ENCODE measurements around the gene CHSY3.

Gene CHSY3

DNA sequence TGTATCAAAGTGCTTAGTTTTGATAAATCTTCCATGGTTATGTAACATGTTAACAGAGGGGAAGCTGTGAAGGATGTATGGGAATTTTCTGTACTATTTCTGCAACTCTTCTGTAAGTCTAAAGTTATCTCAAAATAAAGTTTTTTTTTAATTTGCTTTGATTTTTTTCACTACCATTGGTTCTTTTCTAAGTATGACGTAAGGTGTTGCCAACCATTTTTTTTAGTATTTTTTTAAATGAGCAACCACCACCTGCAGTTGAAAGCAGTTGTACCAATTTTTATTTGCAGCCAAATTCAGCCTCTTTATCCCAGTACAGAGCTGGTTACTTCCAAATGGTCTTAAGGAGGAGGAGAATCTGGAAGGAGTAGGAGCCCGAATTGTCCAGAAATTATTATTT lies 192.2 kb downstream of the CHSY3 start:
- DNase-seq (ENCODE audit: low read depth in 2 of 2), result no peak

- no peak for DNase-seq (ENCODE audit: low read depth in 2 of 2)
Measured at GRCh38 chr5:130099008-130099407, 194.7 kb downstream of the CHSY3 start.

GRCh38 chr5:130102375-130102774 lies 198.1 kb downstream of the CHSY3 start:
- DNase-seq (ENCODE audit: low read depth in 2 of 2), result no peak

DNA sequence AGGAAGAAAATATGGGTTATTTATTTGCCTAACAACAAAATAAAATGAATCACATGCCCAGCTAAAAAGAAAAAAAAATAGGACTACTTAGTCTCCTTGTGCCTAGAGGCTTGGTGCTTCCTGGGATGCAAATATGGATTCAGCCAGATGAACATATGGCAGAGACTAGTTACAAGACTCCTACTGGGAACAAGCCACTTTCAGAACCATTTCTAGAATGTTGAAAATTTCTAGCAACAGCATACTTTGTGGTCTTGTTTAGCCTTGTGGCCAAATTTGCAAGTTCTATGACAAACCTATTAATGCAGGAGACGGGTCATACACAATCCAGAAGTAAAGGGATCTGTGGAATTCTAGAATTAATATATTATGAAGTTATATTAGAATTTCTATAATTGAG lies 198.7 kb downstream of the CHSY3 start:
- DNase-seq (ENCODE audit: low read depth in 2 of 2), result no peak

DNA sequence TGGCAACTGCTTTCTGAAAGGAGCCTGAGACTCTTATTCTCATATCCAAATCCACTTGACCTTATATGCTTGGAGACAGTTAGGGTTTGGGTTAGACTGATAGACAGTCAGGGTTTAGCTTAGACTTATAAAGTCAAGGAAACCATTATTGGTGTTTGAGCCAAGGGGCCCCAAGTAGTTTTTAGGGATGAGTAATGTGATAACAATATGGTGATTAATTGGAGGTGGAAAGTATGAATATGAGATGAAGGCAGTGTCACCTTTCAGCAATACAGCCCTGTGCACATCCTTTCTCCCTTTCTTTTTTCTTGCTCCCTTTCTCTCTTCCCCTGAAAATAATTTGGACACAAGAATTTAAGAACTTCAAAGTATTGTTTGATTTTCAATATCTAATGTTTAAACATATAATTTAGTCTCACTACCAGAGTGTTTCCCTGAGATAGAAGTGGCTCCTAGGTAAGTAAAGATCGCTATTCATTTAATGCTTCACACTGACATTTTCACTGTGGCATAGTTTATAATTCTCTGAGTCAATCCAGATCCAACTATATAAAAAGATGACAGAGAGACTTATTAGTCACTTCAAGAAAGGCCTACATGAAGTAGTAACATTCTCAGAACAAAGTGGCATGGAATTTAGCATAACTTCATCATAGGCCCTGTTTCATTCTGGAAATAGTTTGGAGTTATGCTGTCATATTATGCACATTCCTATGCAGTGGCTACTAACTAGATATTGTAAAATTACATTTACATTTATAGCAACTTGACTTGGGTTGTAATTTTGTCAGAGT lies 200.8 kb downstream of the CHSY3 start:
- DNase-seq (ENCODE audit: low read depth in 2 of 2), result no peak

DNA sequence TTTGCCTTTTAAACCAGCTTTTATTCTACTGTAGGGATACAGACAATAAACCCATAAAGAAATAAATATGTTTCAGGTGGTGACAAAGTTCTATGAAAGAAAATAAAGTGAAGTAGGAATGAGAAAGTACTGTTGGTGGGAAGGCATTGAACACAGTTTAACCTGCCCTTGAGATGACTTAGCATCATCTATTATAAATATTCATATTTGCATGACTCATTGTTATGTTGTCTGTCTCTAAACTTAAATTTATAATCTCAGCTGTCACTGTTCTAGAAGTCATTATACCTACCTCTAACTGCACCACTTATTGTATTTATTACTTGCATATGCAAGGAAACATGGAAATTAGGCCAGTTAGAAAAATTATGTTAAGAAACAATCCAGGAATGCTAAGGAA lies 202.2 kb downstream of the CHSY3 start:
- no peak for DNase-seq (ENCODE audit: low read depth in 2 of 2)

- DNase-seq (ENCODE audit: low read depth in 2 of 2), result no peak
Measured at GRCh38 chr5:130109152-130109551, 204.9 kb downstream of the CHSY3 start.

- no peak for DNase-seq (ENCODE audit: low read depth in 2 of 2)
Measured at GRCh38 chr5:130110328-130110727, 206.1 kb downstream of the CHSY3 start.

GRCh38 chr5:130111746-130112145 lies 207.5 kb downstream of the CHSY3 start:
- DNase-seq (ENCODE audit: low read depth in 2 of 2), result no peak

DNA sequence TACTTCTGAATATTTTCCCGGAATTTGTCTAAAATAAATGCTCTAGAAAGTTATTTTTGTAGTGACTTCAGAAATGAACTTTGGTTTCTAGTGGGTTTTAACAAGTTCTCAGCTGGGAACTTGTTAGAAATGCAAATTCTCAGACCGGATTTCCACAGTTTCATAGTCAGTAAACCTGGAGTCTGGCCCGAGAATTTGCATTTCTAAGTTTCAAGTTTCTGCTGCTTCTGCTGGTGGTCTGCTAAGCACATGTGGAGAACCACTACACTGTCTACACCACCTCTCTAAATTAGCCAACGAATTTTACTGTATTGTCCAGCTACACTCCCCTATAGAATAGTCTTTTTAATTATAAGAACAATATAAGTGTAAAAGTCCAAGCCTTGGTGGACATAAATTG lies 208.0 kb downstream of the CHSY3 start:
- DNase-seq (ENCODE audit: low read depth in 2 of 2), result no peak

DNA sequence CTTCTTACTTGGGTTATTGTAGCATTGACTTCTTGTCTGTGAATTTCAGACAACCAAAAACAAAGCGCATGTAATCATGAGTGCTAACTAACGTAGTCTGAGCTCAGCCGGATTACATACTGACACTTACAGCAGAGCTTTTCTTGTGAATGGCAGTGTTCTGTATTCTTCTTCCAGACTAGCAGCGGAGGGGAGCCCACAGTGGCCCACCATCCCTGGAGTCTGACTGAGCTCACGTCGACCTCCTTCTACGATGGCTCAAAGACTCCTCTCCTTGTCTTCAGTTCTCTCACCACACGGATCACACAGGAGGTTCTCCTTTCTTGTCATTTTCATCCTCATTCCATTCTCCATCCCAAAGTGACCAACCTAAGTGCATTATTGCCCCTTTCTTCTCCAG lies 211.4 kb downstream of the CHSY3 start:
- no peak for DNase-seq (ENCODE audit: low read depth in 2 of 2)

GRCh38 chr5:130116462-130116861 lies 212.2 kb downstream of the CHSY3 start:
- no peak for DNase-seq (ENCODE audit: low read depth in 2 of 2)

DNA sequence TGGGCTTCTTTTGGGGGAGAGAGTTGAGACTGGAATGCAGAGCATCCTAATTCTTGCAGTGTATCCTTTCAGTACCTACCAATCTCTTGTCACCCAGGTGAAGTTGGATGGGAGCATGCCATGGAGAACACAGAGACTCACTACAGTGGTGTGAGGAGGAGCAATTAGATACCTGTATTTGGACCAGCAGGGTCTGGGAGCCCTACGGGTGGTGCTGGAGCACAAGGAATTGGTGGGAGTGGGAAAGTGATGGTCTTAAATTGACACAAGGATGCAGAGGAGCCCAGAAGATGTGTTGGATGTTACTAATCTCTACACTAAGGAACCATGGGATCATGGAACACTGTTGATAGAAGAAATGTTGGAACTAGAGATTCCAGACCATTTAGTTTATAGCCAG lies 212.7 kb downstream of the CHSY3 start:
- DNase-seq (ENCODE audit: low read depth in 2 of 2), result no peak

DNA sequence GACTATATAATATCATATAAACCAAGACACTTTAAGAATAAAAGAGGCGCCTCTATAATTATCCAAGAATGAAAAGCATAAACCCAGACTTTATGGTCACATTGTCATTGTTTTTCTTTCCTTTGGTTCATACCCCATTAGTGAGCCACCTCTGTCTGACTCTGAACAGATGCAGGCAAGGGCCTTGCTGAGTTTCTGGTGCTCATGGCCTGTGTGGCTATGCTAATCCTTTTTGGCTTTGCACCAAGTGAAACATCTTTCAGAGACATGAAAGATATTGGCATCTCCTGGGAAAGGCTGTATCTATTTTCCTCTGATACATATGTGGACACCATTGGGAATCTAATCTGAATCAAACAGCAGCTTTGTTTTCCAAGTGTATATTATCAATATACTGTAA lies 222.5 kb downstream of the CHSY3 start:
- DNase-seq (ENCODE audit: low read depth in 2 of 2), result no peak

DNA sequence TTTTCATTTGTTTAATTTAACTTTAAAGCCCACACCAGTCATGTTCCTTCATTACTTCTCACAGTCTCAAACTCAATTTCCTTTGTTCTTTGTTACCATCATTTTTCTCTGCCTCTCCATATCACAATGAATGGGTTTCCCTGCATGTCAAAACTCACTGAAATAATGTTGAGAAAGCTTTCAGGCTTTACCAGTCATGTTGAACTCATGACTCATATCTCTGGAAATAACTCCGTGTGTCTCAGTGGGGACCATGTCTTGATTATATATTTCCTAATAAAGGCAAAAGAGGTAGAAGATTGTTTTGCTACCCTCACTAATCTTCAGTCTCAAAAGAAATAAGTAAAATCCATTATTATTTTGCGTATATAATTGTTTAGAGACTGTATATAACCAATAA lies 231.2 kb downstream of the CHSY3 start:
- no peak for DNase-seq (ENCODE audit: low read depth in 2 of 2)

DNA sequence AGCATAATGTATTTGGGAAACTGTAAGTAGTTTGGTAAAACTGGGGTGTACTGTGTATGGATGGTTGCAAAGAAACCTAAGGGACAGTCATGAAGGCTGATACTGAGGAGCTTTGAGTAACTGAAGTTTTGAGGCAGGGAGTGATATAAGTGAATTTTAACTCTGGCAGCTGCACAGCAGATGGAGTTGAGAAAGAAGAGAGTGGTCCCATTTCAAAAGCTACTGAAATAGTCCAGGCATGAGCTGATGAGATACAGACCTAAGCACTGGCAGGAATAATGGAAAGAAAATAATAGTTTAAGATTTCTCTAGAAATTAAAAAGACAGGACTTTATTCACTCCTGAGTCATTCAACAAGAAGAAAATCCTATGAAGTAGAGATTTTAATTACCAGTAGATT lies 232.0 kb downstream of the CHSY3 start:
- no peak for DNase-seq (ENCODE audit: low read depth in 2 of 2)

DNA sequence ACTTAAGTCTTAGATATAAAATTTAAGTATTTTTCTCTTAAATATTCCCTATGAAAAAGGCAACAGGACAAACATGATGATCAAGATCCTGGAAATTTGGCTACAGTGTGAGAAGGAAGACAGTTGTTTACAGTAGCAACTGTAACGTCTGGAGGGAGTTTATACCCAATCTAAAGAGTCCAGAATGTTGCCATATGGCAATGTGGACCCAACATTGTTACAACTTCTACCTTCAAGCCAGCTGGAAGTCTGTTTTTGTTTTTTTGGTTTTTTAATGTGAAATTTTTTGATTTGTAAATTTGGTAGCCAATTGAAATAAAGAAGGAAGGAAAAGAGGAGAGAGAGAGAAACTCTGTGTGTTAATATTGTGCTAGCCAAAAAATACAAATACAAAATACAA lies 233.4 kb downstream of the CHSY3 start:
- no peak for DNase-seq (ENCODE audit: low read depth in 2 of 2)

DNA sequence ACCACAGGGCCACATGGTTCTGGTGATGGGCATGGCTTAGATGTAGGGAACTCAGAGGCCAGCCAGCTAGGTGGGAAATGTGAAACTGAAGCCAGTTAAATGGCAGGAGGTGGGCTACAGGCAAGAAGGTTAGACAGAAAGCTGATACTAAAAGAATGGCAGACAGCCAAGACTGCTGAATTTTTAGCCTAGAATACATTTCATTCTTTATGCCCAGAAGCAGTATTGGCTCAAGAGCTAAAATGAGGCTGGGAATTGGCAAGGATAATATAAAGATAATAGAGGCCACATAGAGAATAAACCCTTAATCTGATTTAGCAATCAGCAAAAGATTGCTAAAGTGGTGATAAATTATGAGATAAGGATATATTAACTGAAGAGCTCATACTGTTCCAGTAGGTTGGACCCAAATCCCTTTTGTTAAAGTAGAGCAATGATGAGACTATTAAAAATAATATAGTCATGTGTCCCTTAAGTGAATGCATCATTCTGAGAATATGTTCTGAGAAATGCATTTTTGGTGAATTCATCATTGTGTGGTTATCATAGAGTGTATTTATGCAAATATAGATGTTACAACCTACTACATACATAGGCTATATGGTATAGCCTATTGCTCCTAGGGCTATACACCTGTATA lies 234.3 kb downstream of the CHSY3 start:
- no peak for DNase-seq (ENCODE audit: low read depth in 2 of 2)

- DNase-seq (ENCODE audit: low read depth in 2 of 2), result no peak
Measured at GRCh38 chr5:130141659-130142320, 237.5 kb downstream of the CHSY3 start.

GRCh38 chr5:130151239-130151638 lies 247.0 kb downstream of the CHSY3 start:
- no peak for DNase-seq (ENCODE audit: low read depth in 2 of 2)

DNA sequence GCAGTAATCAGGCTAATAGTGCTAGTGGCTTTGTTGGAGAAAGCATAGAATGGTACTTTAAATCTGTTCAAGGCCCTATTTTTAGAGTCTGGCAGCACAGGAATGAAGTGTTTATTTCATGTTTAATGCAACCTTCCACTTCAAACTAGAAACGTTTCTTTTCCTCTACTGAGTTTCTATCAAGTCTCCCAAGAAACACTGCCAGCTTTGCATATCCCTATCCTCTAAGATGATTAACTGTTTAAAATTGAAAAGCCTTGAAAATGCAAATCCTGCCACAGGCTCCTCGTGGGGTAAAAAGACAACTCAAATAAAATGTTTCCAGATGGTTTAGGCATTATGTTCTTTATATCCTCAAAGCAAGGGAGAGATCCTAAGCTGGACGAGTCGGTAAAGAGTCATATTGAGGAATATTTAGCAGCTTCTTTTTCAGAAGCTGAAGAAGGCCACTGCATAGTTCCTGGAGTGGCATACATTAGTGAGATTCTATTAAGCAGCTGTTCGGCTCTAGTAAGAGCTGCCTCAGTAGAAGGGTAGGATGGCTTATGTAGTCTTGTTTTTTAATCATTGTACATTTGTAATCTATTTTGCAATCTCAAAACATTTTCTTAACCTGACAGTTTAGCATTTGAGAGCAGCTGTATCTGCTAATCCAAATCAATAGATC lies 251.2 kb downstream of the CHSY3 start:
- no peak for DNase-seq (ENCODE audit: low read depth in 2 of 2)

GRCh38 chr5:130158036-130158435 lies 253.8 kb downstream of the CHSY3 start:
- no peak for DNase-seq (ENCODE audit: low read depth in 2 of 2)

GRCh38 chr5:130159968-130160367 lies 255.7 kb downstream of the CHSY3 start:
- DNase-seq (ENCODE audit: low read depth in 2 of 2), result no peak
